Neural progenitor cell (in vitro differentiated cells): Measurements from ENCODE around the gene RPUSD2.

Experiments used
- CTCF ChIP-seq: fragments of 200-600 bp; sonication (generic); IDR thresholded peaks from 2 replicates; pipeline ENCODE4 v1.5.1; 2017; ENCODE audit warnings: antibody characterized with exemption, mild to moderate bottlenecking
- EZH2 ChIP-seq: fragments of 200-600 bp; sonication (generic); IDR thresholded peaks from 2 replicates; pipeline ENCODE4 v1.6.1; 2017; ENCODE audit warnings: antibody characterized with exemption, mild to moderate bottlenecking, moderate library complexity
- EZH2phosphoT487 ChIP-seq: fragments of 200-600 bp; sonication (generic); IDR thresholded peaks from 2 replicates; pipeline ENCODE4 v1.6.1; 2017; ENCODE audit warnings: antibody characterized with exemption

DNA sequence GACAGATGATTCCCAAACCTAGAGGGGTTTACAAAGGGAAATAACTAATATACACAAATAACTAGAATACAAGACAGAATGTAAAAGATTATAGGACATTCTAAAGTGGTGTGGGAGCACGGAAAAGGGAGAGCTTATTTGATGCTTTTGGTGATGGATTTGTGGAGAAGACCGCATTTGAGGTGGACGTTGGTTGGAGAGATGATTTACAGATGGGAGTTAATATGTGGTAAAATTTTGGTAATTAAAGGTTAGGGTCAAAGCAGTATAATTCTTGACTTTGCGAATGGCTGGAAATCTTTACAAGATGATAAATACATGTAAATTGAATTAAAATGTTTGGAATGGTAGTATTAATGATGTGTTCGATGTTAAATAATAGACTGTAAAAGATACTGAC is 26.1 kb downstream of the RPUSD2 start:
- TF ChIP-seq EZH2phosphoT487 (no peak), CTCF (no peak), EZH2 (no peak)
